K562 (cell line): ENCODE results near the gene NFIL3. TPM values are rescaled to one million over a fixed set of nuclear protein-coding genes. Genes with fewer than 3 reads are reported as not detected.

ENCODE experiments used
- CREM ChIP-seq: IDR thresholded peaks from 2 replicates; pipeline ENCODE4 v1.6.1; 2014; ENCODE audit warnings: antibody characterized with exemption, low read depth
- ETV5 ChIP-seq: sonication (generic); formaldehyde crosslinking; IDR thresholded peaks from 2 replicates; pipeline ENCODE4 v1.4.0; 2020; ENCODE audit warnings: low read depth, mild to moderate bottlenecking, missing genetic modification reagents
- IRF2 ChIP-seq: sonication (generic); formaldehyde crosslinking; IDR thresholded peaks from 2 replicates; pipeline ENCODE4 v1.8.1; 2022; ENCODE audit warnings: mild to moderate bottlenecking, missing genetic modification reagents
- KAT8 ChIP-seq: fragments of 450-650 bp; IDR thresholded peaks from 2 replicates; pipeline ENCODE4 v1.6.1; 2016; ENCODE audit warnings: low read depth, mild to moderate bottlenecking
- KLF13 ChIP-seq: fragments of 450-650 bp; IDR thresholded peaks from 2 replicates; pipeline ENCODE4 v1.6.1; 2016; ENCODE audit warnings: missing genetic modification characterization, low read depth, mild to moderate bottlenecking, missing compliant biosample characterization, moderate library complexity, borderline replicate concordance
- NR2C2 ChIP-seq, 2 experiments: fragments of 200-800 bp in 1 of 2; sonication (Bioruptor generic) in 1 of 2; sonication (generic) in 1 of 2; formaldehyde crosslinking in 1 of 2; IDR thresholded peaks; 2 replicates each; pipeline versions ENCODE4 v1.6.1 to v1.8.0; 2016 to 2022; ENCODE audit warnings: mild to moderate bottlenecking in 1 of 2, missing compliant biosample characterization in 1 of 2, missing genetic modification characterization in 1 of 2, missing genetic modification reagents in 1 of 2
- POLR2AphosphoS5 ChIP-seq: IDR thresholded peaks from 2 replicates; pipeline ENCODE4 v1.6.1; 2011; ENCODE audit warnings: mild to moderate bottlenecking, low read depth, low read length, moderate library complexity; ENCODE audit not compliant: control insufficient read depth, insufficient read depth
- POLR2G ChIP-seq: fragments of 200-400 bp; formaldehyde crosslinking; IDR thresholded peaks from 2 replicates; pipeline ENCODE4 v1.6.1; 2017; ENCODE audit warnings: low read depth, mild to moderate bottlenecking, antibody characterized with exemption, low read length, moderate library complexity
- REST ChIP-seq, 2 experiments: fragments of 450-650 bp; formaldehyde crosslinking in 1 of 2; IDR thresholded peaks; 2 replicates each; pipeline versions ENCODE4 v1.4.0 to v1.6.1; 2014 to 2020; ENCODE audit warnings: mild to moderate bottlenecking in 2 of 2, borderline replicate concordance in 1 of 2, low read depth in 1 of 2
- SIN3B ChIP-seq: fragments of 450-650 bp; IDR thresholded peaks from 2 replicates; pipeline ENCODE4 v1.6.1; 2017; ENCODE audit warnings: low read depth, mild to moderate bottlenecking, moderate library complexity
- STAT5B ChIP-seq: fragments of 250-450 bp; sonication (Bioruptor Pico); IDR thresholded peaks from 2 replicates; pipeline ENCODE4 v1.8.0; 2021; ENCODE audit warnings: mild to moderate bottlenecking, inconsistent platforms
- TAF15 ChIP-seq: fragments of 200-400 bp; formaldehyde crosslinking; IDR thresholded peaks from 2 replicates; pipeline ENCODE4 v1.6.1; 2017; ENCODE audit warnings: mild to moderate bottlenecking, low read depth, low read length, moderate library complexity
- ZNF217 ChIP-seq: sonication (generic); formaldehyde crosslinking; IDR thresholded peaks from 2 replicates; pipeline ENCODE4 v1.8.0; 2022; ENCODE audit warnings: mild to moderate bottlenecking, missing genetic modification reagents
- polyA plus RNA-seq, 8 experiments: library from polyadenylated mRNA; depleted of rRNA in 4 of 8; stranded (reverse) in 5 of 8; unstranded in 3 of 8; fragments of >200 nt; fragmentation: Nextera tagmentation in 2 of 8; fragmentation: Illumina TruSeq in 1 of 8; extraction: Ambion mirVana in 2 of 8; extraction: Trizol in 1 of 8; gene quantifications; 2 replicates each; pipeline versions ENCODE4 v1.2.1 to v1.2.3, GENCODE V29; 2011 to 2014; ENCODE audit warnings: inconsistent platforms in 1 of 8, missing spikeins in 1 of 8
- total RNA-seq, 7 experiments: library from RNA; depleted of rRNA in 6 of 7; stranded (reverse); fragments of >200 nt in 6 of 7; fragmentation: Illumina TruSeq in 2 of 7; extraction: Trizol in 2 of 7; gene quantifications; 2 replicates each; pipeline versions ENCODE4 v1.2.1 to v1.2.3, GENCODE V29; 2011 to 2021; ENCODE audit warnings: low replicate concordance in 1 of 7
- TF ChIP-seq, protein P1 (sequence below): fragments of 450-650 bp; IDR thresholded peaks from 2 replicates; pipeline ENCODE4 v1.7.1; 2018; ENCODE audit warnings: mild to moderate bottlenecking, low read depth; ENCODE audit not compliant: partially characterized antibody

The NFIL3 gene
- total and polyA plus RNA-seq, 9 of the 15 experiments (the other 6 are each of a cell fraction or from before 2014, with no cell fraction given): 3.2 to 16.1 (median 9.3) TPM

GRCh38 chr9:91424403-91425176, 958 bp upstream of the NFIL3 start (continued):
- TF ChIP-seq KLF13 (tag): no peak
- TF ChIP-seq STAT5B (CRISPR knock-in tag): no peak
- no peak for TF ChIP-seq IRF2 (CRISPR knock-in tag)
- TF ChIP-seq NR2C2 (CRISPR knock-in tag; IDR thresholded peaks at IDR 0.05): no peak
- TF ChIP-seq NR2C2 (tag; IDR thresholded peaks at IDR 0.05): peak; percentile 37; the same call in 1 of the 2 replicates
- TF ChIP-seq POLR2AphosphoS5: no peak
- peak; percentile 78 for TF ChIP-seq POLR2G
- TF ChIP-seq KAT8: no peak
- TF ChIP-seq TAF15: no peak
- no peak for TF ChIP-seq SIN3B
- TF ChIP-seq CREM: peak; percentile 87
- TF ChIP-seq, protein P1, sequence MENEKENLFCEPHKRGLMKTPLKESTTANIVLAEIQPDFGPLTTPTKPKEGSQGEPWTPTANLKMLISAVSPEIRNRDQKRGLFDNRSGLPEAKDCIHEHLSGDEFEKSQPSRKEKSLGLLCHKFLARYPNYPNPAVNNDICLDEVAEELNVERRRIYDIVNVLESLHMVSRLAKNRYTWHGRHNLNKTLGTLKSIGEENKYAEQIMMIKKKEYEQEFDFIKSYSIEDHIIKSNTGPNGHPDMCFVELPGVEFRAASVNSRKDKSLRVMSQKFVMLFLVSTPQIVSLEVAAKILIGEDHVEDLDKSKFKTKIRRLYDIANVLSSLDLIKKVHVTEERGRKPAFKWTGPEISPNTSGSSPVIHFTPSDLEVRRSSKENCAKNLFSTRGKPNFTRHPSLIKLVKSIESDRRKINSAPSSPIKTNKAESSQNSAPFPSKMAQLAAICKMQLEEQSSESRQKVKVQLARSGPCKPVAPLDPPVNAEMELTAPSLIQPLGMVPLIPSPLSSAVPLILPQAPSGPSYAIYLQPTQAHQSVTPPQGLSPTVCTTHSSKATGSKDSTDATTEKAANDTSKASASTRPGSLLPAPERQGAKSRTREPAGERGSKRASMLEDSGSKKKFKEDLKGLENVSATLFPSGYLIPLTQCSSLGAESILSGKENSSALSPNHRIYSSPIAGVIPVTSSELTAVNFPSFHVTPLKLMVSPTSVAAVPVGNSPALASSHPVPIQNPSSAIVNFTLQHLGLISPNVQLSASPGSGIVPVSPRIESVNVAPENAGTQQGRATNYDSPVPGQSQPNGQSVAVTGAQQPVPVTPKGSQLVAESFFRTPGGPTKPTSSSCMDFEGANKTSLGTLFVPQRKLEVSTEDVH: no peak
- no peak for TF ChIP-seq ZNF217 (CRISPR knock-in tag)
- no peak for TF ChIP-seq ETV5 (CRISPR knock-in tag)
- 0 out of 2 replicates have a peak, but pooled peaks have one; percentile 37 for TF ChIP-seq REST (IDR thresholded peaks at IDR 0.05; ENCODE audit: borderline replicate concordance)
- TF ChIP-seq REST (CRISPR knock-in tag; IDR thresholded peaks at IDR 0.05; ENCODE audit: low read depth): no peak
